Activated T-helper 9 cell treated with anti-CD3 and anti-CD28 coated beads, Interleukin-2, amount 50 U/mL, for 16 hours (primary cell): ENCODE results near the gene CDC45.
A peak's percentile ranks its signal among the peaks of the same experiment; 100 is the strongest.

Source experiments
- DNase-seq: peaks from one replicate; pipeline ENCODE4 v3.0.0-alpha.2; 2020; ENCODE audit warnings: low read depth

The CDC45 gene

GRCh38 chr22:19470010-19470409 lies 9.7 kb upstream of the CDC45 start:
- no peak for DNase-seq

- no peak for DNase-seq
Measured at GRCh38 chr22:19471572-19471971, 8.1 kb upstream of the CDC45 start.

GRCh38 chr22:19472233-19472632 lies 7.5 kb upstream of the CDC45 start:
- DNase-seq: no peak

- DNase-seq: no peak
Measured at GRCh38 chr22:19473578-19473977, 6.1 kb upstream of the CDC45 start.

GRCh38 chr22:19476023-19476422 lies 3.7 kb upstream of the CDC45 start:
- DNase-seq: no peak

- no peak for DNase-seq
Measured at GRCh38 chr22:19477321-19478044, 2.2 kb upstream of the CDC45 start.

- no peak for DNase-seq
Measured at GRCh38 chr22:19478045-19478900, 1.4 kb upstream of the CDC45 start.

- DNase-seq: peak; percentile 71
Measured at GRCh38 chr22:19478901-19479354, 792 bp upstream of the CDC45 start, which contains the start of gene UFD1. Gene UFD1, minus strand, starts transcription at chr22:19479193. Its CDS starts 108 bp downstream, at chr22:19479085.

GRCh38 chr22:19480173-19480568 lies 451 bp downstream of the CDC45 start:
- DNase-seq: no peak

- DNase-seq: no peak
Measured at GRCh38 chr22:19480789-19481188, 1.1 kb downstream of the CDC45 start.

GRCh38 chr22:19482297-19482696 lies 2.6 kb downstream of the CDC45 start:
- no peak for DNase-seq

GRCh38 chr22:19483481-19484244 lies 3.9 kb downstream of the CDC45 start:
- DNase-seq: no peak

- no peak for DNase-seq
Measured at GRCh38 chr22:19488285-19488684, 8.6 kb downstream of the CDC45 start.

GRCh38 chr22:19488884-19489843 lies 9.4 kb downstream of the CDC45 start:
- DNase-seq: no peak

GRCh38 chr22:19490628-19491230 lies 11.0 kb downstream of the CDC45 start:
- DNase-seq: no peak

GRCh38 chr22:19492504-19493174 lies 12.9 kb downstream of the CDC45 start:
- no peak for DNase-seq

- DNase-seq: no peak
Measured at GRCh38 chr22:19494001-19494560, 14.4 kb downstream of the CDC45 start.

- DNase-seq: no peak
Measured at GRCh38 chr22:19494676-19495173, 15.0 kb downstream of the CDC45 start.

- no peak for DNase-seq
Measured at GRCh38 chr22:19495562-19496323, 16.0 kb downstream of the CDC45 start.
